Sigmoid colon (tissue), 4 donors: ENCODE results near the gene PFKL.

Source experiments
- CTCF ChIP-seq, 4 experiments: fragments of 450-650 bp in 3 of 4; fragments of 200-600 bp in 1 of 4; IDR thresholded peaks; one replicate each; pipeline ENCODE4 v1.5.1; 2016 to 2019; ENCODE audit warnings: antibody characterized with exemption in 4 of 4, mild to moderate bottlenecking in 3 of 4, moderate library complexity in 2 of 4
- EP300 ChIP-seq, 4 donors: sonication (generic); formaldehyde crosslinking; IDR thresholded peaks; one replicate each; pipeline ENCODE4 v1.6.1; 2017; ENCODE audit warnings: antibody characterized with exemption in 4 of 4
- POLR2A ChIP-seq, 2 donors: fragments of 450-650 bp; IDR thresholded peaks; one replicate each; pipeline ENCODE4 v1.6.1; 2016; ENCODE audit warnings: antibody characterized with exemption in 2 of 2, mild to moderate bottlenecking in 2 of 2, moderate library complexity in 2 of 2
- POLR2AphosphoS5 ChIP-seq, 4 donors: sonication (generic); formaldehyde crosslinking; IDR thresholded peaks; one replicate each; pipeline ENCODE4 v1.6.1; 2017; ENCODE audit warnings: antibody characterized with exemption in 4 of 4

GRCh38 chr21:44260791-44261631, 38.8 kb upstream of the PFKL start:
- TF ChIP-seq CTCF (IDR thresholded peaks at IDR 0.05) (no peak), POLR2A (IDR thresholded peaks at IDR 0.05) (no peak), EP300 (IDR thresholded peaks at IDR 0.05) (no peak), POLR2AphosphoS5 (IDR thresholded peaks at IDR 0.05) (no peak)
